WTC11 (cell line): ENCODE results near the gene CUTC.

ENCODE experiments used
- JUN ChIP-seq: sonication (generic); formaldehyde crosslinking; IDR thresholded peaks from 2 replicates; pipeline ENCODE4 v1.8.0; 2023; ENCODE audit warnings: mild to moderate bottlenecking, missing genetic modification reagents
- TF ChIP-seq, protein P1 (sequence below): fragments of 200-600 bp; IDR thresholded peaks from 2 replicates; pipeline ENCODE4 v1.8.0; 2022; ENCODE audit warnings: antibody characterized with exemption
- TF ChIP-seq, protein P2 (sequence below): sonication (generic); formaldehyde crosslinking; conservative IDR thresholded peaks from 2 replicates; pipeline ENCODE4 v1.8.1; 2023; ENCODE audit warnings: mild to moderate bottlenecking, low read depth, missing genetic modification reagents, moderate library complexity

DNA sequence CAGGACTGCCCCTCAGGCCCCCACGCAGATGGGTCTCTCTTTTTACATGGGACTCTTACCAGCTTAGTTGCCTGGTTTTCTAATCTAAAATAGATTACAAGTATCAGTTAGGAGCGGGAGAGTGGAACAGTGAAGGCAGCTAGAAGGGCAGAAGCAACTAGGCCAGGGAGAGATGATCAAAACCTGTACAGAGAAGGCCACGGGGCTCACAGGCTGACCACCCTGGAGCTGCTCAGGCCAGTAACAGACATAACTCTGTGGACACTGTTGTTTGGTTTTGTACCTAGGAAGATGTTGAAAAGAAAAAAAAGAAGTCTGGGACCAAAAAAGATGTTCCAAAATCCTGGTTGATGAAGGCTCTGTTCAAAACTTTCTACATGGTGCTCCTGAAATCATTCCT, 66.9 kb downstream of the CUTC start:
- TF ChIP-seq, protein P1, sequence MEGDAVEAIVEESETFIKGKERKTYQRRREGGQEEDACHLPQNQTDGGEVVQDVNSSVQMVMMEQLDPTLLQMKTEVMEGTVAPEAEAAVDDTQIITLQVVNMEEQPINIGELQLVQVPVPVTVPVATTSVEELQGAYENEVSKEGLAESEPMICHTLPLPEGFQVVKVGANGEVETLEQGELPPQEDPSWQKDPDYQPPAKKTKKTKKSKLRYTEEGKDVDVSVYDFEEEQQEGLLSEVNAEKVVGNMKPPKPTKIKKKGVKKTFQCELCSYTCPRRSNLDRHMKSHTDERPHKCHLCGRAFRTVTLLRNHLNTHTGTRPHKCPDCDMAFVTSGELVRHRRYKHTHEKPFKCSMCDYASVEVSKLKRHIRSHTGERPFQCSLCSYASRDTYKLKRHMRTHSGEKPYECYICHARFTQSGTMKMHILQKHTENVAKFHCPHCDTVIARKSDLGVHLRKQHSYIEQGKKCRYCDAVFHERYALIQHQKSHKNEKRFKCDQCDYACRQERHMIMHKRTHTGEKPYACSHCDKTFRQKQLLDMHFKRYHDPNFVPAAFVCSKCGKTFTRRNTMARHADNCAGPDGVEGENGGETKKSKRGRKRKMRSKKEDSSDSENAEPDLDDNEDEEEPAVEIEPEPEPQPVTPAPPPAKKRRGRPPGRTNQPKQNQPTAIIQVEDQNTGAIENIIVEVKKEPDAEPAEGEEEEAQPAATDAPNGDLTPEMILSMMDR, result no peak
- no peak for TF ChIP-seq JUN
- TF ChIP-seq, protein P2, sequence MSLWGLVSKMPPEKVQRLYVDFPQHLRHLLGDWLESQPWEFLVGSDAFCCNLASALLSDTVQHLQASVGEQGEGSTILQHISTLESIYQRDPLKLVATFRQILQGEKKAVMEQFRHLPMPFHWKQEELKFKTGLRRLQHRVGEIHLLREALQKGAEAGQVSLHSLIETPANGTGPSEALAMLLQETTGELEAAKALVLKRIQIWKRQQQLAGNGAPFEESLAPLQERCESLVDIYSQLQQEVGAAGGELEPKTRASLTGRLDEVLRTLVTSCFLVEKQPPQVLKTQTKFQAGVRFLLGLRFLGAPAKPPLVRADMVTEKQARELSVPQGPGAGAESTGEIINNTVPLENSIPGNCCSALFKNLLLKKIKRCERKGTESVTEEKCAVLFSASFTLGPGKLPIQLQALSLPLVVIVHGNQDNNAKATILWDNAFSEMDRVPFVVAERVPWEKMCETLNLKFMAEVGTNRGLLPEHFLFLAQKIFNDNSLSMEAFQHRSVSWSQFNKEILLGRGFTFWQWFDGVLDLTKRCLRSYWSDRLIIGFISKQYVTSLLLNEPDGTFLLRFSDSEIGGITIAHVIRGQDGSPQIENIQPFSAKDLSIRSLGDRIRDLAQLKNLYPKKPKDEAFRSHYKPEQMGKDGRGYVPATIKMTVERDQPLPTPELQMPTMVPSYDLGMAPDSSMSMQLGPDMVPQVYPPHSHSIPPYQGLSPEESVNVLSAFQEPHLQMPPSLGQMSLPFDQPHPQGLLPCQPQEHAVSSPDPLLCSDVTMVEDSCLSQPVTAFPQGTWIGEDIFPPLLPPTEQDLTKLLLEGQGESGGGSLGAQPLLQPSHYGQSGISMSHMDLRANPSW (CRISPR knock-in tag), result no peak
